Limb (tissue), 2 donors: ENCODE results near the gene ANKS3.

Source experiments
- DNase-seq, 2 donors: peaks; one replicate each; pipeline ENCODE4 v3.0.0-alpha.2; 2016; ENCODE audit errors: extremely low spot score in 2 of 2

Gene ANKS3

DNA sequence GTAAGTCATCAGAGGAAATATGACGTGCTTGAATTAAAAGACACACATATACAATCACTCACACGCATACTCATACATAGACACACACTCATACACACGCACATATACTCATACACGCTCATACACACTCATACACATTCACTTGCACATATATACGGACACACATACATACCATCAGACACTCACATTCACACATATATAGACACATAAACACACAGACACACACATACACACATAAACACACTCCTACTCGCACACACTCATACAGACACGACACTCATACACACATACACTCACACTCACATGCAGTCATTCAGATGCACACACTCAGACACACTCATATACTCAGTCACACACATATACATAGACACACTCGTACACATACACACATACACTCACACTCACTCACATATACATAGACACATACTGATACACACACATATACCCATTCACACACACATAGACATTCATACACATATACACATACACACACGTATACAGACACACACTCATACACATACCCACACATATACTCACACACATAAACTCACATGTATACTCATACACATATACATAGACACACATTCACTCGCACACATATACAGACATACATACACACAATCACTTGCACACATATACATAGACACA is 65.6 kb downstream of the ANKS3 start:
- DNase-seq, result no peak

- no peak for DNase-seq
These were observed 66.7 kb downstream of the ANKS3 start for GRCh38 chr16:4667203-4667963.

DNA sequence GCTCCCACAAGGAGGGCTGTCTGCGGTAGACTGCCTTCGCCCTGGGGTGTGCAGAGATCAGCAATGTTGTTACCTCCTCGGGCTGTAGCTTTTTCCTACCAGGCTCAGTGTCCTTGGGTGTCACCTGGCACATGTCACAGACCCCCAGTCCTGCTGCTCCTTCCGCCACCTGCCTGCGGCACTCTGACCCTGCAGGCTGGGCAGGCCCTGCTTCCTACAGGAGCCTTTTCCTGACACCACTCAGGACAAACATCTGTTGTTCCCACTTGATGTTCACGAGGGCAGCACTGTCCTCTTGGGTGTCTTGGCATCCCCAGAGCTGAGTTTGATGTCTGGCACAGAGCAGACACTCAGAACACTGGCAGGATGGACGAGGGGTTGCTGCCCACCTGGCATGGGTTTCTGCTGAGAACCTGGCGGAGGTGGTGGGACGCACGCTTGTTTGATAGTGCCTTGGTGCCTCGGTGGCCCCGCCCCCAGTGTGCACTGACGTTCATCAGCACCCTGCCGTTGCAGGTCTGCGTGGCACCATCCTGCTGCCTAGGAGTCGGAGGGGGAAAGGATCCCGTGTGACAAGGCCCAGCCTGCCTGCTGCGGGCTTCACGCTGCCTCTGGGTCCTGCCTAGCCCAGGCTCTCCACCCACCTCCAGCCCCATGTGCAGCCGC is 67.4 kb downstream of the ANKS3 start:
- no peak for DNase-seq

DNA sequence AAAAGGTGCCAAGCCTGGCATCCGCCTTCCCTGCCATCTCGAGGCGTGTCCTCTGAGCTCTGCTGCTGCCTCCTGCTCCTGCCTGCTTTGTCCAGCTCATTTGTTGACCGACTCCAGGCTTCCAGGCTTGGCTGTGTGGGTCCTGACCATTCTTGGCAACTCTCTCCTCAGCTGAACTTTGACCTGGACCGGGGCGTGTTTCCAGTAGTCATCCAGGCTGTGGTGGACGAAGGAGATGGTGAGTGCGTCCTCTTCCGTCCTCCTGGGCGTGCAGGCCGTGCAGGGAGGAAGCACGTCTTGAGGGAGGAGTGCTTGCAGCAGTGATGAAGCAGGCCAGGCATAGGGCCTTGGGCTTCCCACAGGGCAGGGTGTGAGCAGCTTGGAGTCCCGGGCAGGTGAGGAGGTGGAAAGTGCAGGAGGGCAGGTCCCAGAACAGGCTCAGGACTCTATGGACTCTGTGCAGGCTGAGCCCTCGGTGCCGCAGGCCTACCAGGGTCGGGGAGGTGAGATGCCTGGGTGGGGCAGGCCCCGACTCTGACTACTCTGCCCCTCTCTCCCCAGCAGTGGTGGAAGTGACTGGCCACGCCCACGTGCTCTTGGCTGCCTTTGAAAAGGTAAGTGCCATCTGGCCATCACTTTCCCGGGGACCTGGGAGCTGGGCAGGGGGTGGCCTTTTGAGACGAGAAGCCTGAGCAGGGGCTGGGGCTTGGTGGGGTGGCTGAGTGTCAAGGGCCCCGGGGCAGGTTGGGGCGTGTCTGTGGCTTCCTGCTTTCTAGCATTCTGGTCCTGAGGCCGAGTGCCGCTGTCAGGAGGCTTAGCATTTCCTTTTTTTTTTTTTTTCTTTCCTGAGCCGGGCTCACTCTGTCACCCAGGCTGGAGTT is 69.3 kb downstream of the ANKS3 start:
- DNase-seq, result no peak

DNA sequence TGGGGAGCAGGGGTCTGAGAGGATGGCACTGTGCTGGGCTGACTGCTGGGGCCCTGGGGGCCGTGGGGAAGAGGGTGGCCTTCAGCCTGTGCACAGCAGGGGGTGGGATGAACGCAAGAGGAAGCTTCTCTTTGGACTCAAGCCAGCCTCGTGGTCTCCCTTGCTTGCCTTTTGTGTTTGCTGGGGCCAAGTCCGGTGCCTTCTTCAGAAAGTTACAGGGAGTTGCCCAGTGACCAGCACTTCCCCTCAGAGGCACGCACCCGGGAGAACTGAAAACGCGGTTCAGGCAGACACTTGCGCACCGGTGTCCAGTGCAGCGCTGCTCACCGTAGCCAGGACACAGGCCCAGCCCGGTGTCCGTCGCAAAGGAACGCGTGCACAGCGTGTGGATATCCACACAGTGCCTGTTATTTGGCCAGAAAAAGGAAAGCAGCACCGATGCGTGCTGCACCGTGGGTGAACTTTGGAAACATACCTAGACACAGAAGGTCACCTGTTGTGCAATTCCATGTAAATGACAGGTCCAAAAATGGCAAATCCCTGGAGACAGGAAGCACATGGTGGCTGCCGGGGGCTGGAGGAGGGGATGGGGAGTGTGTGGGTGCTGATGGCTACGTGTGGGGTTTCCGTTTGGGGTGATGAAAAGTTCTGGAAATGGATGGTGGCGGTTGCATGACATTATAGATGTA is 70.2 kb downstream of the ANKS3 start:
- DNase-seq, result no peak

GRCh38 chr16:4663465-4663776 is 70.7 kb downstream of the ANKS3 start:
- DNase-seq, result no peak

DNA sequence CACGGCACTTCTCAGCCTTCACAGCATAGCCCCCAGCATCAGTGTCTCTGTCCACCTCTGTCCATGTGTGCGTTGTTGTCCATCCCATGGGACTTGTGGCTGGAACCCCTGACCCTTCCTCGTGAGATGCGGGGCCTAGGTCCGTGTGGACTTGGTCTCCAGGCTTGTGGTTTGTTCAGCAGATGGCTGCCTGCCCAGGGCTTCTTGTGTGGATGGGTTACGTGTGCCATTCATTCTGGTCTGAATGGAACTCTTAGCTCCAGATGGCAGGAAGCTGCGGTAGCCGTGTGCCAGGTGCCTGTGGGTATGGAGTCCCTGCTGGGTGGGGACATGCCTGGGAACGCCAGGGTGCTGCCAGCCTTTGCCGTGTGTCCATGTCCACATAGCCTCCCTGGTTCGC is 72.4 kb downstream of the ANKS3 start:
- DNase-seq, result no peak

DNA sequence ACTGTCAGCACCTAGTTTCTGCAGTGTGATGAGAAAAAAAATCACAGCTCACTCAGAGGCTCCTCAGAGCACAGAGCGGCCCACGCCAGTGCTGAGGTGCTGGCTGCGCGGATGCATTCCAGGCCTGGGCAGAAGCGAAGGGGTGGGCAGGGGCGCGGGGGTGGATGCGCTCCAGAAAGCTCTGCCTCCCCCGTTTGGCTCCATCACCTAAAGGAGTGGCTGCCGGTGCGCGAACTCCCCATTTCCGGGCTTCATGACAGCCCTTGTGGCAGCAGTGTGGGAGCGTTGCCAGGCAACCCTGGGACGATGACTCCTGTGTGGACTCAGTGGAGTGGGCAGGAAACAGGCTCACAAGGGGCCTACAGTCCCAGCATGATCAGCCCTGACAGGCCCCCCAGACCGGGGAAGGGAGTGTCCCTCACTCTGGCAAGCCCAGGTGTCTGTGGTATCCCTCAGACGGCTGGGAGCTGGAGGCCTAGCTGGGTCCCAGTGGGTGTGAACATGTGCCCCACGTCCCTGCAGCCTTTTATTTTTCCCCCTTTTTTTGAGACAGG is 73.5 kb downstream of the ANKS3 start:
- DNase-seq, result peak; percentile 56 to 76

DNA sequence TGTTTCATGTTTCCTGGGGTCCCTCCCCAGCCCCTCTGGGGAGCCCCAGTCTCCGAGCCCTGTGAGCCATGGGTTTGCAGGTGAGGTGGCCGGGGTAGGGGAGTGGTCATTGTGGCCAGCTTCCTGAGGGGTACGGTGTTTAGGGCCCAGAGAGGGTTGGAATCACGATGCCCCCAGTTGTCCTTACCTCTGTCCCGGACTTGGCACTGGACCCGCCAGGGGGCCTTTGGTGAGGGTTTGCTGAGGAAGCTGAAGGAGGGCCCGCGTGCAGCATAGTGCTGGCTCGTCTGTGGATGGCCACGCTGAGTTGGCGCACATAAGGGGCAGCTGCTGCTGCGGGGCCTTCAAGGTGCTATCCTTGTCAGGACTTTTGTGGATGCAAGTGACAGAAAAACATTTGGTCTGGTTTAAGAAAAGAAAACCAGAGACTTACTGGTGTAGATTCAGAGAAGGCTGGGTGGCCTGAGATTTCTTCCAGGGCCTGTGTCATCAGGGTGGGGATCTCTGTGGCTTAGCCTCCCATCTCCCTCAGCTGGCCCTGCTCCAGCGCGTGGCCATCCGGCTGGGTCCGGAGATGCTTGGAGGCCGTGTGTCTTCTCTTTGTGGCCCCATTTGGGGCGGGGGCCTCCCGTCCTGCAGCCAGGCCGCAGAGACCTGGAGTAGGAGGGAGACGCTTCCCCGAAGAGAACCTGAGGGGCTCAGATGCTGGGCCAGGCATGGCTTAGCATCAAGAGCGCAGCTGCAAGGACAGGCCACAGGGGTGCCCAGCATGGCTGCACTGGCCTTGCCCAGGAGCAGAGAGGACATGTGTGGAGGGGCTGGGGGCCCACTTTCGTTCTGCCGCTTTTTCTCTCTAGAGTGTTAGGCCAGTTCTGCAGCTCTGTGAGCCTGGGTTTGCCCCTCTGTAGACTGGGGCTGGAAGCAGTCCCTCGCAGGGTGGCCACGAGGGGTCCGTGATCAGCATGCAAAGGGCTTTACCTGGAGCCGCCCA is 74.4 kb downstream of the ANKS3 start:
- DNase-seq, result no peak

DNA sequence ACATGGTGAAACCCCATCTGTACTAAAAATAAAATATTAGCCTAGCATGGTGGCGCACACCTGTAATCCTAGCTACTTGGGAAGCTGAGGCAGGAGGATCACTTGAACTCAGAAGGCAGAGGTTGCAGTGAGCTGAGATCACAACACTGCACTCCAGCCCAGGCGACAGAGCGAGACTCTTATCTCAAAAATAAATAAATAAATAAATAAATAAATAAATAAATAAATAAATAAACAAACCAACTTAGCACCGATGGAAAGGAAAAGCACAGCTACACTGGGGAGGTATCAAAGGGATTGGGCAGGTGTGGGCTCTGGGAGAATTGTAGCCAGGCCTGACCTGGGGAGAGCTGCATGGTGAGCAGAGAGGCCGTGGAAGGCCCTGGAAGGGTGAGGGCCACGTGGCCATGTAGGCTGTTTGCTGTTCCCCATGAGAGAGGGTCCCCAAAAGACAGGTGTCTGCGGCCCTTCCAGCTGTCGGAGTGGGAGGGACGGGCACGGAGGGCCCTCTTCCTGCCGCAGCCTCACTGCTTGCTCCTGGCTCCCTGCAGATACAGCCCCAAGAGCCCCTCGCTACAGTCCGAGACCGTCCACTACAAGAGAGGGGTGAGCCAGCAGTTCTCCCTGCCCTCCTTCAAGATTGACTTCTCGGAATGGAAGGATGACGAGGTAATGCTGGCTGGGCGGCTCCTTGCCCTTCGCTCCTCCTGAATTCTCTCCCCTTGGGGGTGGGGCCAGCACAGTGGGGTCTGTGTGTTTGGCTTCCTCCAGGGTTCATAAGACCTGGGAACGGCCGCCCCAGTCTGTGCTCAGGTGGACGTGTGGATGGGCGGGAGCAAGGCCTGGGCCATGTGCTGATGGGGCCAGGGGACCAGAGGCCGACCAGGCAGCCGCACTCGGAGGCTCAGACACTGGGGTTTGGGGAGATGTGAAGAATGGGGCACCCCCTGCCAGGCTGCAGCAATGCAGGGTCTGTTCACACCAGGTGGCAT is 77.1 kb downstream of the ANKS3 start:
- no peak for DNase-seq

DNA sequence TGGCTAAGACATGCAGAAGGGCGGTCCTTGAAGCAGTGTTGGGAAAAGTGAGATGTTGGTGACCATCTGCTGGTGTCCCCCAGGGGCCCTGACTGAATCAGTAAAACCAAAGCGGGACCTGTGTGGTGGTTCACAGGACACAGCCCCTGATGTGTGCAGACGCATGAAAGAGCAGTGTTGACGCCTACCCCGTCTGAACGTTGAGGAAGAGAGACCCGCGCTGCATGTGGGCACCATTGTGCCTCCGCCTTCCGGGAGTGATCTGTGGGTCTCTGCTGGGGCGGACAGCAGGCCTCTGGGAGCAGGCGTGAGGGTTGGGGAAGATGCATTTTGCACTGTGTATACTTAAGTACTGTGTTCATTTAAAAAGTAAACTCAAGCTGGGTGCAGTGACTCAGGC is 77.8 kb downstream of the ANKS3 start:
- no peak for DNase-seq

- DNase-seq, result no peak
These were observed 78.3 kb downstream of the ANKS3 start for GRCh38 chr16:4655801-4656200.

- DNase-seq, result no peak
These were observed 79.0 kb downstream of the ANKS3 start for GRCh38 chr16:4654964-4655590.

GRCh38 chr16:4654011-4654963 is 79.8 kb downstream of the ANKS3 start:
- DNase-seq, result no peak

GRCh38 chr16:4652561-4652960 is 81.5 kb downstream of the ANKS3 start:
- no peak for DNase-seq

DNA sequence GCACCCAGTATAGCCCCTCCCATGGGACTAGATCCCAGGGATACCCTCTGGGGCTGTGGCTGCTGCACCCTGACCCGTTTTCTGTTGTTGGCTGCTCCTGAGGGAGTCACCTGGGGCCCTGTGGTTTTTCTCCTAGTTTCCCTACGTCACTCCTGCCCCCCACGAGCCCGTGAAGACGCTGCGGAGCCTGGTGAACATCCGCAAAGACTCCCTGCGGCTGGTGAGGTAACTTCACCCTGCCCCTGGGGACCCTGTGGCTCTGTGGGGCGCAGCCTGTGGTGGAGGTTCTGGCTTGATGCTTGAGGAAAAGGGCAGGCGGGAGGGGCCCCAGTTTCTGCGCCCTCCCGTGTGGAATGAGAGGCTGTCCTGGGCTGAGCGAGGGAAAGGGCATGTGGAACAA is 82.2 kb downstream of the ANKS3 start:
- no peak for DNase-seq
